Measurements from ENCODE around the gene SPATA25. TPM values are rescaled to one million over a fixed set of nuclear protein-coding genes. Genes with fewer than 3 reads are reported as not detected.

The SPATA25 gene
- total and polyA plus RNA-seq, 2 donors (not counting 3 experiments of a cell fraction or from before 2014, with no cell fraction given), result 0.69 to 1.3 TPM

DNA sequence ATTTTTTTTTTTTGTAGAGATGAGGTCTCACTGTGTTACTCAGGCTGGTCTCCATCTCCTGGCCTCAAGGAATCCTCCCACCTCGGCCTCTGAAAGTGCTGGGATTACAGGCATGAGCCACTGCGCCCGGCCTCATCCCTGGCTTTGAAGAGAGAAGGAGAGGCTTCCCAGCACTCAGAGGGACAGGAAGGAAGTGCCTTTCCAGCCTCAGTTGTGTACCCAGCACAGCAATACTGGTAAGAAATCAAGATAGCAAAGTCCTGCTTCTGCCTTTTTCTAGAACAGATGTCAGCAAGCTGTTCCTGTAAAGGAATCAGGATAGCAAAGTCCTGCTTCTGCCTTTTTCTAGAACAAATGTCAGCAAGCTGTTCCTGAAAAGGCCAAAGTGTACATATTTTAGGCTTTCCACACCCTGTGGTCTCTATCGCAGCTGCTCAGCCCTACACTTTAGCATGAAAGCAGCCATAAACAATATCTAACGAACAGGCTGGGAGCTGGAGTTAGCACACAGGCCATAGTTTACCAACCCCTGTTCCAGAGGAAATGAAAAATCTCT lies 30.8 kb upstream of the SPATA25 start:
- peak; percentile 33 for DNase-seq (ENCODE audit: low read depth, low spot score)
- intact Hi-C loops (cut with micrococcal nuclease), result loop anchor here (10.0 kb wide), 1 partner anchor 573 kb away; the partner anchor contains the start of gene SDC4
- Histone ChIP-seq H3K27ac (ENCODE audit: insufficient read depth, low read depth, low read length) (no peak overlapping the region), H3K79me2 (ENCODE audit: control insufficient read depth, insufficient read depth, low read length) (no peaks in the 10 kb centered on the region), H4K20me1 (replicated peaks; ENCODE audit: control insufficient read depth, extremely low read depth, insufficient read depth, low read length) (no peaks in the 10 kb centered on the region), H3K4me2 (ENCODE audit: insufficient read depth, low read length) (no peak overlapping the region), H3K9me1 (replicated peaks; ENCODE audit: control insufficient read depth, extremely low read depth, insufficient read depth, low read length) (no peaks in the 10 kb centered on the region), H3K9ac (replicated peaks; ENCODE audit: extremely low read depth, insufficient read depth, low read length) (no peak overlapping the region), H3K4me1 (ENCODE audit: control insufficient read depth, extremely low read depth, insufficient read depth, low read length) (peaks cover 26% of the 10 kb centered on the region), H2AFZ (ENCODE audit: low read depth, low read length) (peak overlapping the region; percentile 93), H3K36me3 (ENCODE audit: control insufficient read depth in 2 of 2, extremely low read depth in 1 of 2, insufficient read depth in 2 of 2, low read length in 2 of 2) (no peaks in the 10 kb centered on the region), H3K4me3 (replicated peaks in 1 of 3; ENCODE audit: insufficient read depth in 1 of 3, low read depth in 1 of 3, low read length in 3 of 3) (no peak overlapping the region), H3K27me3 (ENCODE audit: control insufficient read depth in 2 of 2, insufficient read depth in 2 of 2, low read length in 2 of 2) (no peaks in the 10 kb centered on the region), H3K9me3 (replicated peaks; ENCODE audit: control insufficient read depth, insufficient read depth, low read length) (no peaks in the 10 kb centered on the region)
- TF ChIP-seq POLR2A (IDR thresholded peaks at IDR 0.05; ENCODE audit: low read depth, low read length), result no peak
- TF ChIP-seq POLR2AphosphoS5 (IDR thresholded peaks at IDR 0.05; ENCODE audit: insufficient read depth, low read depth, low read length), result no peak
- TF ChIP-seq MYC (IDR thresholded peaks at IDR 0.05; ENCODE audit: low read depth, low read length), result no peak
- no peak for TF ChIP-seq EZH2 (IDR thresholded peaks at IDR 0.05; ENCODE audit: borderline replicate concordance, low read depth, low read length, severe bottlenecking)
- TF ChIP-seq, protein P1, sequence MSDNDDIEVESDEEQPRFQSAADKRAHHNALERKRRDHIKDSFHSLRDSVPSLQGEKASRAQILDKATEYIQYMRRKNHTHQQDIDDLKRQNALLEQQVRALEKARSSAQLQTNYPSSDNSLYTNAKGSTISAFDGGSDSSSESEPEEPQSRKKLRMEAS (IDR thresholded peaks at IDR 0.05; ENCODE audit: insufficient read depth, insufficient read length), result no peak
- no peak for TF ChIP-seq JUN (IDR thresholded peaks at IDR 0.05; ENCODE audit: borderline replicate concordance, insufficient read depth, insufficient read length, low read depth)
- POLR2A ChIA-PET, result no interaction called here
- dilution Hi-C loops (cut with MboI; ENCODE audit: extremely low pct_ligation_motif_present, low sequenced_read_pairs), result no loop called here
- BruUV-seq (replicated peaks), result no TSS peak
- FAIRE-seq, result peak; percentile 28
- CTCF ChIA-PET, result interaction anchor here (1.8 to 2.8 kb wide), 2 partner anchors 10 to 16 kb away, joined by 6 to 19 read pairs; partner anchors contain the start of gene PCIF1

DNA sequence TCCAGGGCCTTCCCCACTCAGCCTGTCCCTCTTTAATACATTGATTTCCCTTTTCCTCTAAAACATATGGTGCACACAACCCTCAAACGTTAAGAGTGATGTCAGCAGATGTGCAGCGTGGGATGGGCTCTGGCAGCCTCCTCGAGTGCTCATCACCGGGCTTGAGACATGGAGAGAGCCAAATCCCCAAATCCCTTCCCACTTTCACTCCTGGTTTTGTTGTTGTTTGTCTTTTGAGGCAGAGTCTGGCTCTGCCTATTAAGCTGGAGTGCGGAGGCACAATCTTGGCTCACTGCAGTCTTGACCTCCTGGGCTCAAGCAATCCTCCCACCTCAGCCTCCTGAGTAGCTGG lies 30.3 kb upstream of the SPATA25 start:
- no peaks in the 10 kb centered on the region for H4K20me1 ChIP-seq (replicated peaks; ENCODE audit: control insufficient read depth, extremely low read depth, insufficient read depth, low read length)
- no peaks in the 10 kb centered on the region for H3K9me1 ChIP-seq (replicated peaks; ENCODE audit: control insufficient read depth, extremely low read depth, insufficient read depth, low read length)
- H3K27me3 ChIP-seq (ENCODE audit: control insufficient read depth in 2 of 2, insufficient read depth in 2 of 2, low read length in 2 of 2), result no peaks in the 10 kb centered on the region
- ChIA-PET CTCF (interaction anchor here (1.8 to 2.8 kb wide), 2 partner anchors 10 to 16 kb away, joined by 6 to 19 read pairs; partner anchors contain the start of gene PCIF1), POLR2A (no interaction called here)
- no peaks in the 10 kb centered on the region for H3K79me2 ChIP-seq (ENCODE audit: control insufficient read depth, insufficient read depth, low read length)
- dilution Hi-C loops (cut with MboI; ENCODE audit: extremely low pct_ligation_motif_present, low sequenced_read_pairs), result no loop called here
- no TSS peak for BruUV-seq (replicated peaks)
- DNase-seq (ENCODE audit: low read depth, low spot score) (no peak), FAIRE-seq (no peak)
- TF ChIP-seq, protein P2, sequence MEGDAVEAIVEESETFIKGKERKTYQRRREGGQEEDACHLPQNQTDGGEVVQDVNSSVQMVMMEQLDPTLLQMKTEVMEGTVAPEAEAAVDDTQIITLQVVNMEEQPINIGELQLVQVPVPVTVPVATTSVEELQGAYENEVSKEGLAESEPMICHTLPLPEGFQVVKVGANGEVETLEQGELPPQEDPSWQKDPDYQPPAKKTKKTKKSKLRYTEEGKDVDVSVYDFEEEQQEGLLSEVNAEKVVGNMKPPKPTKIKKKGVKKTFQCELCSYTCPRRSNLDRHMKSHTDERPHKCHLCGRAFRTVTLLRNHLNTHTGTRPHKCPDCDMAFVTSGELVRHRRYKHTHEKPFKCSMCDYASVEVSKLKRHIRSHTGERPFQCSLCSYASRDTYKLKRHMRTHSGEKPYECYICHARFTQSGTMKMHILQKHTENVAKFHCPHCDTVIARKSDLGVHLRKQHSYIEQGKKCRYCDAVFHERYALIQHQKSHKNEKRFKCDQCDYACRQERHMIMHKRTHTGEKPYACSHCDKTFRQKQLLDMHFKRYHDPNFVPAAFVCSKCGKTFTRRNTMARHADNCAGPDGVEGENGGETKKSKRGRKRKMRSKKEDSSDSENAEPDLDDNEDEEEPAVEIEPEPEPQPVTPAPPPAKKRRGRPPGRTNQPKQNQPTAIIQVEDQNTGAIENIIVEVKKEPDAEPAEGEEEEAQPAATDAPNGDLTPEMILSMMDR (IDR thresholded peaks at IDR 0.05; ENCODE audit: extremely low read depth in 1 of 2, insufficient read depth in 1 of 2, low read depth in 1 of 2, low read length in 2 of 2), result no peak
- TF ChIP-seq JUN (IDR thresholded peaks at IDR 0.05; ENCODE audit: borderline replicate concordance, insufficient read depth, insufficient read length, low read depth) (no peak), POLR2A (IDR thresholded peaks at IDR 0.05; ENCODE audit: low read depth, low read length) (no peak), MYC (IDR thresholded peaks at IDR 0.05; ENCODE audit: low read depth, low read length) (no peak), GATA2 (IDR thresholded peaks at IDR 0.05; ENCODE audit: insufficient read depth, insufficient read length, low read depth, low read length) (no peak), FOS (IDR thresholded peaks at IDR 0.05; ENCODE audit: borderline replicate concordance, insufficient read depth, low read length) (no peak)
- TF ChIP-seq, protein P1 (IDR thresholded peaks at IDR 0.05; ENCODE audit: insufficient read depth, insufficient read length), result no peak
- H2AFZ ChIP-seq (ENCODE audit: low read depth, low read length), result no peak overlapping the region
- no peak overlapping the region for H3K4me3 ChIP-seq (replicated peaks in 1 of 3; ENCODE audit: insufficient read depth in 1 of 3, low read depth in 1 of 3, low read length in 3 of 3)
- H3K4me2 ChIP-seq (ENCODE audit: insufficient read depth, low read length), result no peak overlapping the region
- no peak overlapping the region for H3K27ac ChIP-seq (ENCODE audit: insufficient read depth, low read depth, low read length)
- intact Hi-C loops (cut with micrococcal nuclease), result loop anchor here (10.0 kb wide), 1 partner anchor 573 kb away; the partner anchor contains the start of gene SDC4
- no peaks in the 10 kb centered on the region for H3K9me3 ChIP-seq (replicated peaks; ENCODE audit: control insufficient read depth, insufficient read depth, low read length)
- H3K4me1 ChIP-seq (ENCODE audit: control insufficient read depth, extremely low read depth, insufficient read depth, low read length), result peaks cover 29% of the 10 kb centered on the region
- H3K36me3 ChIP-seq (ENCODE audit: control insufficient read depth in 2 of 2, extremely low read depth in 1 of 2, insufficient read depth in 2 of 2, low read length in 2 of 2), result no peaks in the 10 kb centered on the region
- H3K9ac ChIP-seq (replicated peaks; ENCODE audit: extremely low read depth, insufficient read depth, low read length), result no peak overlapping the region
